Thyroid gland (tissue), 4 donors: Measurements from ENCODE around the gene AFAP1. TPM values are rescaled to one million over a fixed set of nuclear protein-coding genes. Genes with fewer than 3 reads are reported as not detected.
A peak's percentile ranks its signal among the peaks of the same experiment; 100 is the strongest.

ENCODE experiments used
- DNase-seq, 2 donors: peaks; one replicate each; pipeline ENCODE4 v3.0.0-alpha.2; 2019
- H3K27ac ChIP-seq, 3 donors: fragments of 200-600 bp; sonication (generic); 1 replicate in 2 of 3; 2 replicates in 1 of 3; pipeline ENCODE4 v1.5.1; 2016 to 2019; ENCODE audit warnings: mild to moderate bottlenecking in 1 of 3, moderate library complexity in 1 of 3
- H3K27me3 ChIP-seq: fragments of 200-600 bp; sonication (generic); one replicate; pipeline ENCODE4 v1.5.1; 2019
- H3K36me3 ChIP-seq, 2 donors: fragments of 200-600 bp; sonication (generic); one replicate each; pipeline ENCODE4 v1.5.1; 2016 to 2019
- H3K4me1 ChIP-seq, 2 donors: fragments of 200-600 bp; sonication (generic); one replicate each; pipeline ENCODE4 v1.5.1; 2017 to 2019
- H3K4me3 ChIP-seq, 3 donors: fragments of 200-600 bp; sonication (generic); replicated peaks in 1 of 3; 1 replicate in 2 of 3; 2 replicates in 1 of 3; pipeline ENCODE4 v1.5.1; 2016; ENCODE audit warnings: mild to moderate bottlenecking in 1 of 3
- H3K9me3 ChIP-seq: fragments of 200-600 bp; sonication (generic); one replicate; pipeline ENCODE4 v1.5.1; 2017
- POLR2A ChIP-seq, 2 donors: fragments of 450-650 bp; IDR thresholded peaks; one replicate each; pipeline ENCODE4 v1.6.1; 2017; ENCODE audit warnings: antibody characterized with exemption in 2 of 2, mild to moderate bottlenecking in 2 of 2, moderate library complexity in 1 of 2
- WGBS, 2 donors: methylation state at CpG; one replicate each; pipeline ENCODE4 v1.1.5; 2017; 5-methylcytosine and 5-hydroxymethylcytosine counted together
- intact Hi-C: fragments of 100-400 bp; cut with DNase I; formaldehyde crosslinking; loops from one replicate; pipeline ENCODE4 v1.15.1; 2023
- total RNA-seq, 4 donors: library from RNA; depleted of rRNA; stranded (reverse); fragments of >200 nt; gene quantifications; one replicate each; pipeline ENCODE4 v1.2.3, GENCODE V29; 2016
- TF ChIP-seq, protein P1 (sequence below), 6 experiments: fragments of 200-600 bp in 3 of 6; fragments of 450-650 bp in 3 of 6; sonication (generic) in 3 of 6; IDR thresholded peaks; one replicate each; pipeline ENCODE4 v1.5.1; 2016 to 2019; ENCODE audit warnings: antibody characterized with exemption in 6 of 6, mild to moderate bottlenecking in 2 of 6, inconsistent platforms in 1 of 6, moderate library complexity in 1 of 6

The AFAP1 gene
- total RNA-seq, 4 donors from 2014 or later: 12.3 to 33.3 (median 26.2) TPM

GRCh38 chr4:7767526-7767925 is 172.1 kb downstream of the AFAP1 start:
- Histone ChIP-seq H3K27ac (no peak overlapping the region), H3K9me3 (no peaks in the 10 kb centered on the region), H3K36me3 (peaks cover 5 to 11% of the 10 kb centered on the region in 2 donors), H3K4me1 (peaks cover 8 to 11% of the 10 kb centered on the region in 2 donors), H3K4me3 (no peak overlapping the region), H3K27me3 (no peaks in the 10 kb centered on the region)
- no peak for TF ChIP-seq POLR2A (IDR thresholded peaks at IDR 0.05)
- TF ChIP-seq, protein P1, sequence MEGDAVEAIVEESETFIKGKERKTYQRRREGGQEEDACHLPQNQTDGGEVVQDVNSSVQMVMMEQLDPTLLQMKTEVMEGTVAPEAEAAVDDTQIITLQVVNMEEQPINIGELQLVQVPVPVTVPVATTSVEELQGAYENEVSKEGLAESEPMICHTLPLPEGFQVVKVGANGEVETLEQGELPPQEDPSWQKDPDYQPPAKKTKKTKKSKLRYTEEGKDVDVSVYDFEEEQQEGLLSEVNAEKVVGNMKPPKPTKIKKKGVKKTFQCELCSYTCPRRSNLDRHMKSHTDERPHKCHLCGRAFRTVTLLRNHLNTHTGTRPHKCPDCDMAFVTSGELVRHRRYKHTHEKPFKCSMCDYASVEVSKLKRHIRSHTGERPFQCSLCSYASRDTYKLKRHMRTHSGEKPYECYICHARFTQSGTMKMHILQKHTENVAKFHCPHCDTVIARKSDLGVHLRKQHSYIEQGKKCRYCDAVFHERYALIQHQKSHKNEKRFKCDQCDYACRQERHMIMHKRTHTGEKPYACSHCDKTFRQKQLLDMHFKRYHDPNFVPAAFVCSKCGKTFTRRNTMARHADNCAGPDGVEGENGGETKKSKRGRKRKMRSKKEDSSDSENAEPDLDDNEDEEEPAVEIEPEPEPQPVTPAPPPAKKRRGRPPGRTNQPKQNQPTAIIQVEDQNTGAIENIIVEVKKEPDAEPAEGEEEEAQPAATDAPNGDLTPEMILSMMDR (IDR thresholded peaks at IDR 0.05): no peak
- 79 to 80% methylated on average over 8 of the region's 9 CpGs for WGBS, 2 donors
- no peak for DNase-seq
- intact Hi-C loops: no loop called here

DNA sequence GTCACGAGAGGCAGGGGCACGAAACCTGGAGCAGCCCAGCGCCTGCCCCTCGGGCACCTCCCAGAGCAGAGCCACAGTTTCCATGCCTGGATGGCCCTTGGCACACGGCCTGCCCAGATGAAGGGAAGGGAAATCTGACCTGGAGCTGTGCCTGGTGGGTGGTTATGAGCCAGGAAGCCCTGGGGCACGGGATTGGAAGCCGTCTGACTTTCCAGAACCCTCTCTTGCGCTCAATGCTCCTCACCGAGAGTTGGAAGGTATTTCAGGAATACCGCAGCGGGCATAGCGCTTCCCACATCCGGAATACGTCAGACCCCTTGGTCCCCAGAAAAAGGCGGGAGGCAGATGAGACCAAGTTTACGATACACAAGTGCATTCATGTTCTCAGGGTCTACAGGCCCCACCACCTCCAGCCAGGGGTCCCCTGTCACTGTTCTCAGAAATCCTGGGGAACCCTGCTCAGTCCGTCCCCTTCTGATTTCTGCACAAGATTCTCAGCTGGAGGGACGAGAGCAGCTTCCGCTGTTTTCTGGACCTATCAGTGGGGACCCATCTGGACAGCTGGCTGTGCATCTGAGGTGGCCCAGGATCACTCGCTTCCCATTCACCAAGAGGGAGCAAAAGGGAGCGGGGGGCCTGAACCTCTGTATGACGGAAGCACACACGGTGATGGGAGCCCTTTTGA is 172.9 kb downstream of the AFAP1 start:
- peaks cover 3 to 5% of the 10 kb centered on the region in 2 donors for H3K36me3 ChIP-seq
- no peaks in the 10 kb centered on the region for H3K9me3 ChIP-seq
- intact Hi-C loops: no loop called here
- H3K4me3 ChIP-seq: no peak overlapping the region
- H3K27ac ChIP-seq: peak overlapping the region in 2 of 3 donors; percentile 8 to 86
- peak; percentile 90 to 96 for DNase-seq
- WGBS, 2 donors: 64 to 65% methylated on average over 18 to 22 of the region's 23 CpGs
- TF ChIP-seq POLR2A (IDR thresholded peaks at IDR 0.05): peak in 1 of 2 donors; percentile 6
- TF ChIP-seq, protein P1 (IDR thresholded peaks at IDR 0.05): no peak
- peaks cover 8 to 11% of the 10 kb centered on the region in 2 donors for H3K4me1 ChIP-seq
- H3K27me3 ChIP-seq: no peaks in the 10 kb centered on the region

DNA sequence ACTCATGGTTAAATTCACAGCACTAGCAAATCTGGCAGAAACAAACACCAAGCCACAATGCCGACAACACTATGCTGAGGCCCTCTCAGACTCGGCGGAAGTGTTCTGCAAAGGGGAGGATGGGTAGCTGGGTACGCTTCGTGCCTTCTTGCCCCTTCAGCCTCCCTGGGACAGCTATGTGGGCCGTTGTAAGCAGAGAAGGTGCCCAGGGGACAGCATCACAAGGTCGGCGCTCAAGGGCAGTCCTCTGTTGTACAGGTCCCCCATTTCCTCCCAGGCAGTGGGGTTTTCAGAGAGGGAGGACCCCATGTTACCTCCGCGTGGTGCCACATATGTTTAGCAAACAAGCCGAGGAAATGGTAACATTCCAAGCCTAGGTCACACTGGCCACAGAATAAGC is 173.6 kb downstream of the AFAP1 start:
- 79 to 92% methylated on average over 11 of the region's 11 CpGs for WGBS, 2 donors
- H3K4me3 ChIP-seq: no peak overlapping the region
- DNase-seq: no peak
- intact Hi-C loops: no loop called here
- TF ChIP-seq POLR2A (IDR thresholded peaks at IDR 0.05): no peak
- TF ChIP-seq, protein P1 (IDR thresholded peaks at IDR 0.05): no peak
- peaks cover 8 to 11% of the 10 kb centered on the region in 2 donors for H3K4me1 ChIP-seq
- peaks cover 0 to 5% of the 10 kb centered on the region in 2 donors for H3K36me3 ChIP-seq
- peak overlapping the region in 2 of 3 donors; percentile 8 to 86 for H3K27ac ChIP-seq
- H3K9me3 ChIP-seq: no peaks in the 10 kb centered on the region
- no peaks in the 10 kb centered on the region for H3K27me3 ChIP-seq

DNA sequence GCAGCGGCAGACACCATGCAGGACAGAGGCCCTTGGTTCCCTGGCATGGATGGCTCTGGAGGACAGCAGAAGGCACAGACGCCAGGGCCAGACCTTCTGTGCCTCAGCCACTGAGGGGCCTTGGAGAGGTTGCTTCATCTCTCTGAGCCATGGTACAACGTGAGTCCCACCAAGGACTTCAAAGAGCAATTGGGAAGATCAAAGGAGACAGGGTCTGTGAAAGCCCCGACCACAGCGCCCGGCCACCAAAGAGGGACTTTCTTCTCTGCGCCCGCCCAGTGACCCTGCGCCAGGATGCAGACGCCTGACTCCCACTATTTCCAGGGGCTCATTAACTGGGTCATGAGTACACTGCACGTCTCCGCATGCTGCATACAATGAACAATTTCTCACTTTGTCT is 174.0 kb downstream of the AFAP1 start:
- intact Hi-C loops: no loop called here
- TF ChIP-seq POLR2A (IDR thresholded peaks at IDR 0.05): no peak
- TF ChIP-seq, protein P1 (IDR thresholded peaks at IDR 0.05): no peak
- peaks cover 0 to 5% of the 10 kb centered on the region in 2 donors for H3K36me3 ChIP-seq
- 89 to 97% methylated on average over 4 to 12 of the region's 12 CpGs for WGBS, 2 donors
- peaks cover 8 to 11% of the 10 kb centered on the region in 2 donors for H3K4me1 ChIP-seq
- H3K27me3 ChIP-seq: no peaks in the 10 kb centered on the region
- H3K27ac ChIP-seq: no peak overlapping the region
- H3K4me3 ChIP-seq: no peak overlapping the region
- no peak for DNase-seq
- no peaks in the 10 kb centered on the region for H3K9me3 ChIP-seq

- Histone ChIP-seq H3K4me1 (peaks cover 8 to 11% of the 10 kb centered on the region in 2 donors), H3K4me3 (no peak overlapping the region), H3K9me3 (no peaks in the 10 kb centered on the region), H3K27ac (no peak overlapping the region), H3K36me3 (peaks cover 0 to 5% of the 10 kb centered on the region in 2 donors), H3K27me3 (no peaks in the 10 kb centered on the region)
- DNase-seq: no peak
- 94% methylated on average over 5 of the region's 5 CpGs for WGBS, 2 donors
- TF ChIP-seq, protein P1 (IDR thresholded peaks at IDR 0.05): no peak
- no peak for TF ChIP-seq POLR2A (IDR thresholded peaks at IDR 0.05)
- intact Hi-C loops: loop anchor here (5.0 kb wide), 1 partner anchor 38 kb away; no protein-coding TSS in a partner anchor
These were observed 175.2 kb downstream of the AFAP1 start for GRCh38 chr4:7764466-7764865.
